HepG2 (cell line): Measurements from ENCODE around the gene NPPA. TPM values are rescaled to one million over a fixed set of nuclear protein-coding genes. Genes with fewer than 3 reads are reported as not detected.

Experiments used
- EEA1 ChIP-seq: sonication (generic); formaldehyde crosslinking; IDR thresholded peaks from 2 replicates; pipeline ENCODE4 v1.5.1; 2020; ENCODE audit warnings: mild to moderate bottlenecking, missing genetic modification reagents, borderline replicate concordance
- FOSL2 ChIP-seq: sonication (generic); formaldehyde crosslinking; IDR thresholded peaks from 2 replicates; pipeline ENCODE4 v1.4.0; 2020; ENCODE audit warnings: missing genetic modification reagents
- FOXK1 ChIP-seq: sonication (generic); formaldehyde crosslinking; IDR thresholded peaks from 2 replicates; pipeline ENCODE4 v1.4.0; 2020; ENCODE audit warnings: low read depth, missing genetic modification reagents, borderline replicate concordance
- FOXP1 ChIP-seq, 2 experiments: fragments of 450-650 bp in 1 of 2; IDR thresholded peaks; 2 replicates each; pipeline ENCODE4 v1.6.1; 2017 to 2018; ENCODE audit warnings: antibody characterized with exemption in 1 of 2
- ISX ChIP-seq: sonication (generic); formaldehyde crosslinking; conservative IDR thresholded peaks from 2 replicates; pipeline ENCODE4 v1.5.0; 2020; ENCODE audit warnings: missing genetic modification reagents
- MEF2D ChIP-seq: sonication (generic); formaldehyde crosslinking; IDR thresholded peaks from 2 replicates; pipeline ENCODE4 v1.5.1; 2020; ENCODE audit warnings: mild to moderate bottlenecking, missing genetic modification reagents
- MIXL1 ChIP-seq: IDR thresholded peaks from 2 replicates; pipeline ENCODE4 v1.6.1; 2016
- MTF2 ChIP-seq: sonication (generic); formaldehyde crosslinking; IDR thresholded peaks from 2 replicates; pipeline ENCODE4 v1.5.0; 2020; ENCODE audit warnings: missing genetic modification reagents, borderline replicate concordance
- PHF21A ChIP-seq: sonication (generic); formaldehyde crosslinking; IDR thresholded peaks from 2 replicates; pipeline ENCODE4 v1.5.0; 2020; ENCODE audit warnings: mild to moderate bottlenecking, missing genetic modification reagents
- RAD21 ChIP-seq: fragments of 450-650 bp; formaldehyde crosslinking; IDR thresholded peaks from 2 replicates; pipeline ENCODE4 v1.5.0; 2020; ENCODE audit warnings: mild to moderate bottlenecking
- SALL1 ChIP-seq: sonication (generic); formaldehyde crosslinking; IDR thresholded peaks from 2 replicates; pipeline ENCODE4 v1.8.0; 2022; ENCODE audit warnings: mild to moderate bottlenecking, missing genetic modification reagents
- UBTF ChIP-seq: sonication (generic); formaldehyde crosslinking; IDR thresholded peaks from 2 replicates; pipeline ENCODE4 v1.4.0; 2020; ENCODE audit warnings: mild to moderate bottlenecking, missing genetic modification reagents
- ZNF281 ChIP-seq: sonication (generic); formaldehyde crosslinking; IDR thresholded peaks from 2 replicates; pipeline ENCODE4 v1.4.0; 2020; ENCODE audit warnings: missing genetic modification reagents, borderline replicate concordance
- ZNF329 ChIP-seq: sonication (generic); formaldehyde crosslinking; IDR thresholded peaks from 2 replicates; pipeline ENCODE4 v1.9.0; 2021; ENCODE audit warnings: low read depth, mild to moderate bottlenecking, missing genetic modification reagents
- polyA plus RNA-seq, 8 experiments: library from polyadenylated mRNA; depleted of rRNA in 3 of 8; stranded (reverse) in 7 of 8; unstranded in 1 of 8; fragments of >200 nt; fragmentation: Illumina TruSeq in 4 of 8; extraction: Trizol in 4 of 8; gene quantifications; 2 replicates each; pipeline versions ENCODE4 v1.2.1 to v1.2.3, GENCODE V29; 2011 to 2016; ENCODE audit warnings: low read depth in 4 of 8, missing spikeins in 1 of 8, mixed read lengths in 1 of 8; ENCODE audit not compliant: insufficient read depth in 1 of 8
- total RNA-seq, 5 experiments: library from RNA; depleted of rRNA; stranded (reverse); fragments of >200 nt; fragmentation: Illumina TruSeq; extraction: Trizol; gene quantifications; 2 replicates each; pipeline ENCODE4 v1.2.3, GENCODE V29; 2016; ENCODE audit warnings: low read depth in 1 of 5
- TF ChIP-seq, protein P1 (sequence below): sonication (generic); formaldehyde crosslinking; IDR thresholded peaks from 2 replicates; pipeline ENCODE4 v1.4.0; 2020; ENCODE audit warnings: missing genetic modification reagents
- TF ChIP-seq, protein P2 (sequence below): sonication (generic); formaldehyde crosslinking; IDR thresholded peaks from 2 replicates; pipeline ENCODE4 v1.4.0; 2020; ENCODE audit warnings: missing genetic modification reagents

The NPPA gene
- total and polyA plus RNA-seq, 2 of the 13 experiments (the other 11 are each of a cell fraction or from before 2014, with no cell fraction given), result not detected

GRCh38 chr1:11842154-11843041 lies 5.2 kb downstream of the NPPA start (continued):
- TF ChIP-seq, protein P1, sequence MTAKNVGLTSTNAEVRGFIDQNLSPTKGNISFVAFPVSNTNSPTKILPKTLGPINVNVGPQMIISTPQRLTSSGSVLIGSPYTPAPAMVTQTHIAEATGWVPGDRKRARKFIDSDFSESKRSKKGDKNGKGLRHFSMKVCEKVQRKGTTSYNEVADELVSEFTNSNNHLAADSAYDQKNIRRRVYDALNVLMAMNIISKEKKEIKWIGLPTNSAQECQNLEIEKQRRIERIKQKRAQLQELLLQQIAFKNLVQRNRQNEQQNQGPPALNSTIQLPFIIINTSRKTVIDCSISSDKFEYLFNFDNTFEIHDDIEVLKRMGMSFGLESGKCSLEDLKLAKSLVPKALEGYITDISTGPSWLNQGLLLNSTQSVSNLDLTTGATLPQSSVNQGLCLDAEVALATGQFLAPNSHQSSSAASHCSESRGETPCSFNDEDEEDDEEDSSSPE (CRISPR knock-in tag), result 0 out of 2 replicates have a peak, but pooled peaks have one; percentile 23
- TF ChIP-seq MTF2 (CRISPR knock-in tag) (no peak), EEA1 (CRISPR knock-in tag) (no peak), MEF2D (CRISPR knock-in tag) (peak; percentile 86), MIXL1 (CRISPR knock-in tag) (peak; percentile 41; the same call in 1 of the 2 replicates), UBTF (peak; percentile 49; the same call in 1 of the 2 replicates), ZNF329 (no peak), FOXK1 (peak; percentile 93), FOSL2 (CRISPR knock-in tag) (peak; percentile 80), ZNF281 (CRISPR knock-in tag) (0 out of 2 replicates have a peak, but pooled peaks have one; percentile 31), FOXP1 (IDR thresholded peaks at IDR 0.05) (no peak), FOXP1 (CRISPR knock-in tag; IDR thresholded peaks at IDR 0.05) (peak; percentile 94), ISX (no peak), PHF21A (CRISPR knock-in tag) (peak; percentile 94), RAD21 (CRISPR knock-in tag) (0 out of 2 replicates have a peak, but pooled peaks have one; percentile 10), SALL1 (CRISPR knock-in tag) (peak; percentile 98)
- TF ChIP-seq, protein P2, sequence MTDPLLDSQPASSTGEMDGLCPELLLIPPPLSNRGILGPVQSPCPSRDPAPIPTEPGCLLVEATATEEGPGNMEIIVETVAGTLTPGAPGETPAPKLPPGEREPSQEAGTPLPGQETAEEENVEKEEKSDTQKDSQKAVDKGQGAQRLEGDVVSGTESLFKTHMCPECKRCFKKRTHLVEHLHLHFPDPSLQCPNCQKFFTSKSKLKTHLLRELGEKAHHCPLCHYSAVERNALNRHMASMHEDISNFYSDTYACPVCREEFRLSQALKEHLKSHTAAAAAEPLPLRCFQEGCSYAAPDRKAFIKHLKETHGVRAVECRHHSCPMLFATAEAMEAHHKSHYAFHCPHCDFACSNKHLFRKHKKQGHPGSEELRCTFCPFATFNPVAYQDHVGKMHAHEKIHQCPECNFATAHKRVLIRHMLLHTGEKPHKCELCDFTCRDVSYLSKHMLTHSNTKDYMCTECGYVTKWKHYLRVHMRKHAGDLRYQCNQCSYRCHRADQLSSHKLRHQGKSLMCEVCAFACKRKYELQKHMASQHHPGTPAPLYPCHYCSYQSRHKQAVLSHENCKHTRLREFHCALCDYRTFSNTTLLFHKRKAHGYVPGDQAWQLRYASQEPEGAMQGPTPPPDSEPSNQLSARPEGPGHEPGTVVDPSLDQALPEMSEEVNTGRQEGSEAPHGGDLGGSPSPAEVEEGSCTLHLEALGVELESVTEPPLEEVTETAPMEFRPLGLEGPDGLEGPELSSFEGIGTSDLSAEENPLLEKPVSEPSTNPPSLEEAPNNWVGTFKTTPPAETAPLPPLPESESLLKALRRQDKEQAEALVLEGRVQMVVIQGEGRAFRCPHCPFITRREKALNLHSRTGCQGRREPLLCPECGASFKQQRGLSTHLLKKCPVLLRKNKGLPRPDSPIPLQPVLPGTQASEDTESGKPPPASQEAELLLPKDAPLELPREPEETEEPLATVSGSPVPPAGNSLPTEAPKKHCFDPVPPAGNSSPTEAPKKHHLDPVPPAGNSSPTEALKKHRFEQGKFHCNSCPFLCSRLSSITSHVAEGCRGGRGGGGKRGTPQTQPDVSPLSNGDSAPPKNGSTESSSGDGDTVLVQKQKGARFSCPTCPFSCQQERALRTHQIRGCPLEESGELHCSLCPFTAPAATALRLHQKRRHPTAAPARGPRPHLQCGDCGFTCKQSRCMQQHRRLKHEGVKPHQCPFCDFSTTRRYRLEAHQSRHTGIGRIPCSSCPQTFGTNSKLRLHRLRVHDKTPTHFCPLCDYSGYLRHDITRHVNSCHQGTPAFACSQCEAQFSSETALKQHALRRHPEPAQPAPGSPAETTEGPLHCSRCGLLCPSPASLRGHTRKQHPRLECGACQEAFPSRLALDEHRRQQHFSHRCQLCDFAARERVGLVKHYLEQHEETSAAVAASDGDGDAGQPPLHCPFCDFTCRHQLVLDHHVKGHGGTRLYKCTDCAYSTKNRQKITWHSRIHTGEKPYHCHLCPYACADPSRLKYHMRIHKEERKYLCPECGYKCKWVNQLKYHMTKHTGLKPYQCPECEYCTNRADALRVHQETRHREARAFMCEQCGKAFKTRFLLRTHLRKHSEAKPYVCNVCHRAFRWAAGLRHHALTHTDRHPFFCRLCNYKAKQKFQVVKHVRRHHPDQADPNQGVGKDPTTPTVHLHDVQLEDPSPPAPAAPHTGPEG (CRISPR knock-in tag), result 0 out of 2 replicates have a peak, but pooled peaks have one; percentile 42
